Measurements from ENCODE around the gene KIAA1217.

KIAA1217 gene

GRCh38 chr10:24394461-24395190 lies 185.7 kb downstream of the KIAA1217 start:
- no peaks in the 10 kb centered on the region for H3K79me2 ChIP-seq (ENCODE audit: insufficient read depth, low read length)
- H3F3A ChIP-seq (ENCODE audit: low read depth): no peaks in the 10 kb centered on the region
- H3K27me3 ChIP-seq (ENCODE audit: insufficient read depth, low read length, poor library complexity, severe bottlenecking): no peaks in the 10 kb centered on the region
- no peak overlapping the region for H3K9ac ChIP-seq (ENCODE audit: low read depth, low read length, poor library complexity, severe bottlenecking)
- no peaks in the 10 kb centered on the region for H3K36me3 ChIP-seq (ENCODE audit: insufficient read depth, low read length)
- H3K4me2 ChIP-seq (ENCODE audit: low read depth, low read length, poor library complexity, severe bottlenecking): no peak overlapping the region
- H3K9me3 ChIP-seq (ENCODE audit: insufficient read depth, low read depth, low read length): no peaks in the 10 kb centered on the region
- no peaks in the 10 kb centered on the region for H4K20me1 ChIP-seq (ENCODE audit: insufficient read depth, low read length, poor library complexity, severe bottlenecking)
- H3K4me1 ChIP-seq (ENCODE audit: insufficient read depth, low read length, poor library complexity, severe bottlenecking): no peaks in the 10 kb centered on the region
- TF ChIP-seq EZH2phosphoT487 (IDR thresholded peaks at IDR 0.05; ENCODE audit: borderline replicate concordance): no peak
- peak; percentile 19; the same call in 1 of the 2 replicates for TF ChIP-seq CTCF (conservative IDR thresholded peaks at IDR 0.05; ENCODE audit: low read length)
- H3K4me3 ChIP-seq (ENCODE audit: low read length, poor library complexity, severe bottlenecking): no peak overlapping the region
- H3K9me2 ChIP-seq (replicated peaks; ENCODE audit: low read depth, low read length): no peaks in the 10 kb centered on the region
- no peak overlapping the region for H2AFZ ChIP-seq (ENCODE audit: low read length)

GRCh38 chr10:24396396-24396795 lies 187.5 kb downstream of the KIAA1217 start:
- Histone ChIP-seq H3K36me3 (ENCODE audit: insufficient read depth, low read length) (no peaks in the 10 kb centered on the region), H3K4me2 (ENCODE audit: low read depth, low read length, poor library complexity, severe bottlenecking) (no peak overlapping the region), H3K27me3 (ENCODE audit: insufficient read depth, low read length, poor library complexity, severe bottlenecking) (no peaks in the 10 kb centered on the region), H3F3A (ENCODE audit: low read depth) (no peaks in the 10 kb centered on the region), H2AFZ (ENCODE audit: low read length) (peak overlapping the region; percentile 12; the same call in 1 of the 2 replicates), H3K4me1 (ENCODE audit: insufficient read depth, low read length, poor library complexity, severe bottlenecking) (no peaks in the 10 kb centered on the region), H3K9me3 (ENCODE audit: insufficient read depth, low read depth, low read length) (no peaks in the 10 kb centered on the region), H3K9ac (ENCODE audit: low read depth, low read length, poor library complexity, severe bottlenecking) (no peak overlapping the region), H3K4me3 (ENCODE audit: low read length, poor library complexity, severe bottlenecking) (no peak overlapping the region), H4K20me1 (ENCODE audit: insufficient read depth, low read length, poor library complexity, severe bottlenecking) (no peaks in the 10 kb centered on the region), H3K79me2 (ENCODE audit: insufficient read depth, low read length) (no peaks in the 10 kb centered on the region), H3K9me2 (replicated peaks; ENCODE audit: low read depth, low read length) (no peaks in the 10 kb centered on the region)
- peak; percentile 46 for TF ChIP-seq CTCF (conservative IDR thresholded peaks at IDR 0.05; ENCODE audit: low read length)
- no peak for TF ChIP-seq EZH2phosphoT487 (IDR thresholded peaks at IDR 0.05; ENCODE audit: borderline replicate concordance)

- no peak for TF ChIP-seq CTCF (conservative IDR thresholded peaks at IDR 0.05; ENCODE audit: low read length)
- TF ChIP-seq EZH2phosphoT487 (IDR thresholded peaks at IDR 0.05; ENCODE audit: borderline replicate concordance): no peak
- Histone ChIP-seq H3K4me2 (ENCODE audit: low read depth, low read length, poor library complexity, severe bottlenecking) (no peak overlapping the region), H3K9ac (ENCODE audit: low read depth, low read length, poor library complexity, severe bottlenecking) (no peak overlapping the region), H3K4me1 (ENCODE audit: insufficient read depth, low read length, poor library complexity, severe bottlenecking) (no peaks in the 10 kb centered on the region), H4K20me1 (ENCODE audit: insufficient read depth, low read length, poor library complexity, severe bottlenecking) (no peaks in the 10 kb centered on the region), H3F3A (ENCODE audit: low read depth) (no peaks in the 10 kb centered on the region), H3K79me2 (ENCODE audit: insufficient read depth, low read length) (no peaks in the 10 kb centered on the region), H3K4me3 (ENCODE audit: low read length, poor library complexity, severe bottlenecking) (no peak overlapping the region), H3K9me3 (ENCODE audit: insufficient read depth, low read depth, low read length) (no peaks in the 10 kb centered on the region), H2AFZ (ENCODE audit: low read length) (no peak overlapping the region), H3K9me2 (replicated peaks; ENCODE audit: low read depth, low read length) (no peaks in the 10 kb centered on the region), H3K27me3 (ENCODE audit: insufficient read depth, low read length, poor library complexity, severe bottlenecking) (no peaks in the 10 kb centered on the region), H3K36me3 (ENCODE audit: insufficient read depth, low read length) (no peaks in the 10 kb centered on the region)
Measured at GRCh38 chr10:24397662-24398061, 188.7 kb downstream of the KIAA1217 start.
